Measurements from ENCODE around the gene MED26. TPM values are rescaled to one million over a fixed set of nuclear protein-coding genes. Genes with fewer than 3 reads are reported as not detected.
A peak's percentile ranks its signal among the peaks of the same experiment; 100 is the strongest.

MED26 gene
- total RNA-seq, 1 donor from 2014 or later: 11.7 TPM

- TF ChIP-seq, protein P1, sequence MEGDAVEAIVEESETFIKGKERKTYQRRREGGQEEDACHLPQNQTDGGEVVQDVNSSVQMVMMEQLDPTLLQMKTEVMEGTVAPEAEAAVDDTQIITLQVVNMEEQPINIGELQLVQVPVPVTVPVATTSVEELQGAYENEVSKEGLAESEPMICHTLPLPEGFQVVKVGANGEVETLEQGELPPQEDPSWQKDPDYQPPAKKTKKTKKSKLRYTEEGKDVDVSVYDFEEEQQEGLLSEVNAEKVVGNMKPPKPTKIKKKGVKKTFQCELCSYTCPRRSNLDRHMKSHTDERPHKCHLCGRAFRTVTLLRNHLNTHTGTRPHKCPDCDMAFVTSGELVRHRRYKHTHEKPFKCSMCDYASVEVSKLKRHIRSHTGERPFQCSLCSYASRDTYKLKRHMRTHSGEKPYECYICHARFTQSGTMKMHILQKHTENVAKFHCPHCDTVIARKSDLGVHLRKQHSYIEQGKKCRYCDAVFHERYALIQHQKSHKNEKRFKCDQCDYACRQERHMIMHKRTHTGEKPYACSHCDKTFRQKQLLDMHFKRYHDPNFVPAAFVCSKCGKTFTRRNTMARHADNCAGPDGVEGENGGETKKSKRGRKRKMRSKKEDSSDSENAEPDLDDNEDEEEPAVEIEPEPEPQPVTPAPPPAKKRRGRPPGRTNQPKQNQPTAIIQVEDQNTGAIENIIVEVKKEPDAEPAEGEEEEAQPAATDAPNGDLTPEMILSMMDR (conservative IDR thresholded peaks at IDR 0.05): no peak
- no peaks in the 10 kb centered on the region for H3K36me3 Mint-ChIP-seq (ENCODE audit: low read depth)
- peak overlapping the region; percentile 27 for H3K27ac Mint-ChIP-seq (ENCODE audit: unreplicated experiment)
These were observed 52.7 kb downstream of the MED26 start for GRCh38 chr19:16575282-16575681.

DNA sequence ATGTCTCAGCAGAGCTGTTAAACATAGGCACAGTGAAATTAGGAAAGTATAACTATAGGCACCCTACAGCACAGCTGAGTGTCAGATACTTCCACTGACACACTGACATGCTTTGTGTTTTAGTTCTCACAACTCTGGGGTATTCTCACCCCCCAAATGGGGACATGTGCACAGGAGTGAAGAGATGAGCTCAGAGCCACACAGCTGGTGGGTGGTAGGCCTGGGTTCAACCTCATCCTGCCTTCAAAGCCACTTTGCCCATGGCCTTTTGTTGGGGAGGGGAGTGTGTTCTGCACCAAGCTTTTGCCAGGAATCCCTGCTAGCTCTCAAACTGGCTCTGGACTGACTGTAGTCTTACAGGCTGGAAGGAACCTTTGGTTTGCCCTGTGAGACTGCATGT, 54.1 kb downstream of the MED26 start:
- H3K27me3 Mint-ChIP-seq (ENCODE audit: low read depth): no peaks in the 10 kb centered on the region
- peak overlapping the region; percentile 95 for H3K4me3 Mint-ChIP-seq
- no peaks in the 10 kb centered on the region for H3K36me3 Mint-ChIP-seq (ENCODE audit: low read depth)
- TF ChIP-seq, protein P1 (conservative IDR thresholded peaks at IDR 0.05): no peak
- no peak for DNase-seq (ENCODE audit: low read depth, low spot score)
- no peak overlapping the region for H3K27ac Mint-ChIP-seq (ENCODE audit: unreplicated experiment)
- H3K9me3 Mint-ChIP-seq: no peaks in the 10 kb centered on the region
- H3K4me1 Mint-ChIP-seq: peaks cover 34% of the 10 kb centered on the region

More at GRCh38 chr19:16575282-16575681, 52.7 kb downstream of the MED26 start:
- Mint-ChIP-seq H3K9me3 (no peaks in the 10 kb centered on the region), H3K4me1 (peaks cover 34% of the 10 kb centered on the region), H3K4me3 (peak overlapping the region; percentile 80), H3K27me3 (ENCODE audit: low read depth) (no peaks in the 10 kb centered on the region)
- no peak for DNase-seq (ENCODE audit: low read depth, low spot score)

- H3K4me3 Mint-ChIP-seq: peak overlapping the region; percentile 95
- H3K9me3 Mint-ChIP-seq: no peaks in the 10 kb centered on the region
- peaks cover 34% of the 10 kb centered on the region for H3K4me1 Mint-ChIP-seq
- DNase-seq (ENCODE audit: low read depth, low spot score): no peak
- H3K36me3 Mint-ChIP-seq (ENCODE audit: low read depth): no peaks in the 10 kb centered on the region
- H3K27ac Mint-ChIP-seq (ENCODE audit: unreplicated experiment): peak overlapping the region; percentile 96
- no peaks in the 10 kb centered on the region for H3K27me3 Mint-ChIP-seq (ENCODE audit: low read depth)
- TF ChIP-seq, protein P1 (conservative IDR thresholded peaks at IDR 0.05): no peak
These were observed 54.7 kb downstream of the MED26 start for GRCh38 chr19:16573296-16573695.

DNA sequence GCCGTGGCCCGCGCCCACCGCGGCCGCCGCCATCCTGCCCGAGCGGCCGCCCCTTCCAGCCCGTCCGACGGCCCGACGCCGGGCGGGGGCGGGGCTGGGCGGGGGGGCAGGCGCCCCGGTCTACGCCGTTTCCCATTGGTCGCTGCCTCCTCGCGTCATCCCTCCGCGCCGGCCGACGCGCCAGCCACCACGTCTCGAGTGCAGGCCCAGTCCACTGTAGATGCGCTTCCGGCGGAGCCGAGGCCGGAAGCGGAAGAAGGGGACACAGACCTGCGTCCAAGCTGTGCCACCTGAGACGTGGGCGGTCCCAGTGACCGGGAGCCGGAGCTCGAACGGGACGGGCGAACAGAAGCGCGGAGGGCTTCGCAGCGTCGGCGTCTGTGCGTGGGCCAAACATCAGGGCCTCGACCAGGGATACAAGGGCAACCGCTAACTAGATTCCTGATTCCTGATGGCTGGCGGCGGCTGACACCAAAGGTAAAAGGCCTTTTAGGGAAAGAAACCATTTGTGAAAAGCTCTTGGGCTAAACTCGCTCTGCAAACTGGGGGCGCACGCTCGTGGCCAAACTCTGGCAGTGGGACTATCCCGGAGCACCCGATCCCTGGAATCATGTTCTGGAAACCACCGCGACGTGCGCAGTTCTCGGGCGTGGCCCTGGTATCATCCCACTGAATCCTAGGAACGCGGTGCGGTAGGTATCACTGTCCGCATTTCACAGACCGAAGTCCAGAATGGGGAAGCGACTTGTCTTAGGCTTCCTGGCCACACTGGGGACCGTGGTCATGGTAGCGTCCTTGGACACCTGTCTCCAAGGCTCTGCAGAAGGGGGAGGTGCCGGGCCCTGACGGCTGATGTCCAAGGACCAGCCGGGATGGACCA, 55.4 kb downstream of the MED26 start, which contains the start of gene SLC35E1:
TSS of gene SLC35E1 (minus strand) at position 84 of the 880 bp plus-strand sequence. CDS start at position 33, 51 bp downstream.
- Mint-ChIP-seq H3K4me3 (peak within 1 kb of the TSS; percentile 95), H3K27ac (ENCODE audit: unreplicated experiment) (peak within 1 kb of the TSS; percentile 96), H3K9me3 (no peaks in the 10 kb centered on the region), H3K4me1 (peaks cover 34% of the 10 kb centered on the region), H3K27me3 (ENCODE audit: low read depth) (no peaks in the 10 kb centered on the region), H3K36me3 (ENCODE audit: low read depth) (no peaks in the 10 kb centered on the region)
- peak; percentile 83 for DNase-seq (ENCODE audit: low read depth, low spot score)
- TF ChIP-seq, protein P1 (conservative IDR thresholded peaks at IDR 0.05): no peak

DNA sequence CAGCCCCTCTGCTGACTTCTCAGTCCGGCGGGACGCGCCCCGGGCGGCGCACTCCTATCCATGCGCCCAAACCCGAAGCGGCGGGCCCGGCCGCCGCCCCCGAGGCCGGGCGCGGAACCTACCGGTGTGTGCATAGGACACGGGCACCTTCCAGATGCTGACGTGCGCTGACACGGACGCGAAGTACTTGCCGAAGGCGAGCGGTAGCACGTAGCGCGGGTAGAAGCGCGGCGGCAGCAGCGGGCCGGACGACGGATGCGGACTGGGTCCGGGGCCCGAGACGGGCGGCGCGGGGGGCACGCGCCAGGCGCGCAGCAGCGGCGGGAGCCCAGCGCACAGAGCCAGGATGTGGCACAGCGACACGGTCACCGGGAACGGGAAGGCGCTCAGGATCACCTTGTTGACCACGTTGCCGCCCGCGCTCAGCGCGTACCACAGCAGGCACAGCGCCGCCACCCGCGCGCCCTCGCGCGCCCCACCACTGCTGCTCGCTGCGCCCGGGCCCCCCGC, 56.1 kb downstream of the MED26 start:
- Mint-ChIP-seq H3K4me1 (peaks cover 34% of the 10 kb centered on the region), H3K36me3 (ENCODE audit: low read depth) (peaks cover under 1% of the 10 kb centered on the region), H3K27me3 (ENCODE audit: low read depth) (no peaks in the 10 kb centered on the region), H3K4me3 (peak overlapping the region; percentile 81), H3K27ac (ENCODE audit: unreplicated experiment) (no peak overlapping the region), H3K9me3 (no peaks in the 10 kb centered on the region)
- TF ChIP-seq, protein P1 (conservative IDR thresholded peaks at IDR 0.05): no peak
- peak; percentile 20 for DNase-seq (ENCODE audit: low read depth, low spot score)

Data from neural crest cell (in vitro differentiated cells).